ENCODE results near the gene STX7. TPM values are rescaled to one million over a fixed set of nuclear protein-coding genes. Genes with fewer than 3 reads are reported as not detected.

Gene STX7
- total RNA-seq, 1 experiment from 2014 or later, result 41.0 TPM

DNA sequence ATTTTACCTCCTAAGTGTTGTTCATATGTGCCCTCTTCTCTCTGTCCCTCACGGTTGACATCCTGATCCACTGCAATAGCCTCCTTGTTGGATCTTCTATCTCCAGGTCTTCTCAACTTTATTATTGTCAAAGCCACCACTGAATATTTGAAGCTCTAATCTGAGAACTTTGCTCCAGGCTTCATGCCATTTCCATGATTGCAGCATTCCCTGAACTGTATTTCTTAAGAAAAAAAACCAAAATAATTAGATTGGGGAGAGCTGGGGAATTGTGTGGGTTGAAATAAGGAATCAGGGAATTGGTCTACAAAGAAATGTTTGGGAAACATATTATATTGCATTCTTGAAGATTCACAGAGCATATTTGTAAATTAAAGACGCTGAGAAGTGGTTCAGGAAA lies 2.5 kb upstream of the STX7 start:
- POLR2A ChIA-PET, result no interaction called here
- Histone ChIP-seq H3K36me3 (ENCODE audit: control insufficient read depth, insufficient read depth, low read length) (no peaks in the 10 kb centered on the region), H3K27me3 (replicated peaks; ENCODE audit: control insufficient read depth, insufficient read depth, low read length) (no peaks in the 10 kb centered on the region), H3K4me1 (peaks cover 12% of the 10 kb centered on the region), H3K4me3 (ENCODE audit: low read depth, low read length) (no peak overlapping the region), H3K9me3 (no peaks in the 10 kb centered on the region)
- Mint-ChIP-seq H3K4me3 (ENCODE audit: unreplicated experiment) (no peak overlapping the region), H3K36me3 (ENCODE audit: insufficient read depth, unreplicated experiment) (peaks cover 6% of the 10 kb centered on the region), H3K27me3 (ENCODE audit: insufficient read depth, unreplicated experiment) (peaks cover 3% of the 10 kb centered on the region), H3K27ac (ENCODE audit: unreplicated experiment) (no peak overlapping the region), H3K9me3 (ENCODE audit: unreplicated experiment) (no peaks in the 10 kb centered on the region), H3K4me1 (ENCODE audit: low read depth, unreplicated experiment) (peaks cover 18% of the 10 kb centered on the region)
- intact Hi-C loops (cut with micrococcal nuclease; ENCODE audit: unreplicated experiment), result no loop called here
- TF ChIP-seq, protein P1, sequence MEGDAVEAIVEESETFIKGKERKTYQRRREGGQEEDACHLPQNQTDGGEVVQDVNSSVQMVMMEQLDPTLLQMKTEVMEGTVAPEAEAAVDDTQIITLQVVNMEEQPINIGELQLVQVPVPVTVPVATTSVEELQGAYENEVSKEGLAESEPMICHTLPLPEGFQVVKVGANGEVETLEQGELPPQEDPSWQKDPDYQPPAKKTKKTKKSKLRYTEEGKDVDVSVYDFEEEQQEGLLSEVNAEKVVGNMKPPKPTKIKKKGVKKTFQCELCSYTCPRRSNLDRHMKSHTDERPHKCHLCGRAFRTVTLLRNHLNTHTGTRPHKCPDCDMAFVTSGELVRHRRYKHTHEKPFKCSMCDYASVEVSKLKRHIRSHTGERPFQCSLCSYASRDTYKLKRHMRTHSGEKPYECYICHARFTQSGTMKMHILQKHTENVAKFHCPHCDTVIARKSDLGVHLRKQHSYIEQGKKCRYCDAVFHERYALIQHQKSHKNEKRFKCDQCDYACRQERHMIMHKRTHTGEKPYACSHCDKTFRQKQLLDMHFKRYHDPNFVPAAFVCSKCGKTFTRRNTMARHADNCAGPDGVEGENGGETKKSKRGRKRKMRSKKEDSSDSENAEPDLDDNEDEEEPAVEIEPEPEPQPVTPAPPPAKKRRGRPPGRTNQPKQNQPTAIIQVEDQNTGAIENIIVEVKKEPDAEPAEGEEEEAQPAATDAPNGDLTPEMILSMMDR (IDR thresholded peaks at IDR 0.05; ENCODE audit: insufficient read depth in 1 of 2, low read depth in 1 of 2, low read length in 1 of 2, severe bottlenecking in 1 of 2, unreplicated experiment in 1 of 2), result no peak
- CTCF ChIA-PET, result no interaction called here
- BruUV-seq (replicated peaks), result no TSS peak
- no peak for DNase-seq

DNA sequence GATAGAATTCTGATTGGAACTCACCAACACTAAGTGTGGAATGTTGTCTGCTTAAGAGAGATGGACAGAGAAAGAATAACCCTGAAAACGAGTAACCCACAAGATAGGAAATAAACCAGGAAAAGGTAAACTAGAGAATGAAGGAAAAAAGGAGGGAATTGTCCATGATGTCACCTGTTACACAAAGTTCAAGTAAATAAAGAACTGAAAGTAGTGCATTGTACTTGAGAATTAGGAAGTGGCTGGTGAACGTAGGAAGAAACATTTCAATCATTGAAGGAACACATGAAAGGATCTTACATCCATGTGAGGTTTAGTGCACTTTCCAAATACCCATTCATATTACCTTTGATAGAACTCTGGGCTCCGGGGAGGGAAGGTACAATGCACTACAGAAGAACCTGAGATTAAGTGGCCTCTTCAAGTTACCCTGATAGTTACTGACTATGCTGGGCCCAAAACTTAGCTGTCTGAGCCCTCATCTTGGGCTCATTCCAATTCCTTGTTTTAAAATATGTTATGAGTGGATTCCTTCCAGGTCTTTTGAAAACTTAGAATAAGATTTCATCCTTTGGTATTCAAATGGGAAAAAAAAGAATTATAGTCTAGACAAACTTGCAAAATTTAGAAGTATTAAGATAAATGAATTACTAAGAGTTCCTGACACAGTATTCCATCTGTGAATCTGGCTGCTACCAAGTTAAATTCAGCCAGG lies 1.1 kb upstream of the STX7 start:
- Histone ChIP-seq H3K4me1 (peaks cover 12% of the 10 kb centered on the region), H3K27me3 (replicated peaks; ENCODE audit: control insufficient read depth, insufficient read depth, low read length) (no peaks in the 10 kb centered on the region), H3K36me3 (ENCODE audit: control insufficient read depth, insufficient read depth, low read length) (no peaks in the 10 kb centered on the region), H3K4me3 (ENCODE audit: low read depth, low read length) (peak overlapping the region; percentile 70; the same call in 1 of the 2 replicates), H3K9me3 (no peaks in the 10 kb centered on the region)
- Mint-ChIP-seq H3K4me1 (ENCODE audit: low read depth, unreplicated experiment) (peaks cover 18% of the 10 kb centered on the region), H3K27me3 (ENCODE audit: insufficient read depth, unreplicated experiment) (no peaks in the 10 kb centered on the region), H3K9me3 (ENCODE audit: unreplicated experiment) (no peaks in the 10 kb centered on the region), H3K4me3 (ENCODE audit: unreplicated experiment) (peak overlapping the region; percentile 92), H3K36me3 (ENCODE audit: insufficient read depth, unreplicated experiment) (peaks cover 7% of the 10 kb centered on the region), H3K27ac (ENCODE audit: unreplicated experiment) (peak overlapping the region; percentile 90)
- no peak for DNase-seq
- ChIA-PET CTCF (interaction anchor here (1.4 kb wide), 1 partner anchor 234 kb away, joined by 6 read pairs; no protein-coding TSS in a partner anchor), POLR2A (no interaction called here)
- no TSS peak for BruUV-seq (replicated peaks)
- TF ChIP-seq, protein P1 (IDR thresholded peaks at IDR 0.05; ENCODE audit: insufficient read depth in 1 of 2, low read depth in 1 of 2, low read length in 1 of 2, severe bottlenecking in 1 of 2, unreplicated experiment in 1 of 2), result no peak
- intact Hi-C loops (cut with micrococcal nuclease; ENCODE audit: unreplicated experiment), result no loop called here

DNA sequence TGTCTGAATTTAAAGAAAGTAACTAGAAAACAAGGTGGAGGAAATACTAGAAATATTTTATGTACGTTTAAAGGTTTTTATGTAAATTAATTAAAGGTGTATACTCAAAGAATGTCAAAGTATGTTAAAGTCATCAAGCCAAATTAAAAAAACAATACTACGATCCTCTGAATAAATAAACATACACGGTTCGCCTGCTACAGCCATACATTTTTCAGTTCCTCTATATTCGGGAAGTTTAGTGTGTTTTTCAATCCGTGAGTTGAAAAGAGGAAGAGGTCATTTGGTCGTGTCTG lies 626 bp downstream of the STX7 start:
- H3K27me3 ChIP-seq (replicated peaks; ENCODE audit: control insufficient read depth, insufficient read depth, low read length), result no peaks in the 10 kb centered on the region
- ChIA-PET CTCF (interaction anchor here (0.6 to 1.4 kb wide), 5 partner anchors 13 to 286 kb away, joined by 3 to 7 read pairs (median 6); partner anchors contain the start of gene SLC18B1), POLR2A (interaction anchor here (0.6 to 1.5 kb wide), 4 partner anchors 12 to 643 kb away, joined by 3 to 6 read pairs (median 4); partner anchors contain the start of genes CCN2 and RPS12)
- peaks cover 12% of the 10 kb centered on the region for H3K4me1 ChIP-seq
- H3K36me3 ChIP-seq (ENCODE audit: control insufficient read depth, insufficient read depth, low read length), result no peaks in the 10 kb centered on the region
- DNase-seq, result no peak
- H3K36me3 Mint-ChIP-seq (ENCODE audit: insufficient read depth, unreplicated experiment), result peaks cover 19% of the 10 kb centered on the region
- TF ChIP-seq, protein P1 (IDR thresholded peaks at IDR 0.05; ENCODE audit: insufficient read depth in 1 of 2, low read depth in 1 of 2, low read length in 1 of 2, severe bottlenecking in 1 of 2, unreplicated experiment in 1 of 2), result no peak
- H3K4me3 ChIP-seq (ENCODE audit: low read depth, low read length), result peak overlapping the region; percentile 70
- no peaks in the 10 kb centered on the region for H3K27me3 Mint-ChIP-seq (ENCODE audit: insufficient read depth, unreplicated experiment)
- BruUV-seq (replicated peaks), result no TSS peak
- intact Hi-C loops (cut with micrococcal nuclease; ENCODE audit: unreplicated experiment), result loop anchor here (1.0 kb wide), 1 partner anchor 302 kb away; the partner anchor contains the start of gene RPS12
- no peaks in the 10 kb centered on the region for H3K9me3 Mint-ChIP-seq (ENCODE audit: unreplicated experiment)
- no peaks in the 10 kb centered on the region for H3K9me3 ChIP-seq
- H3K4me3 Mint-ChIP-seq (ENCODE audit: unreplicated experiment), result peak overlapping the region; percentile 92
- peak overlapping the region; percentile 90 for H3K27ac Mint-ChIP-seq (ENCODE audit: unreplicated experiment)
- peaks cover 18% of the 10 kb centered on the region for H3K4me1 Mint-ChIP-seq (ENCODE audit: low read depth, unreplicated experiment)
